Muscle of leg (tissue), 11 donors: ENCODE data around the gene RERE. TPM values are rescaled to one million over a fixed set of nuclear protein-coding genes. Genes with fewer than 3 reads are reported as not detected.

Experiments used
- DNase-seq: peaks from one replicate; pipeline ENCODE4 v3.0.0; 2013
- H3K27ac ChIP-seq: one replicate; pipeline ENCODE4 v1.5.1; 2013; ENCODE audit warnings: mild to moderate bottlenecking, low read length, control low read depth
- H3K27me3 ChIP-seq: one replicate; pipeline ENCODE4 v1.6.1; 2013; ENCODE audit warnings: low read length; ENCODE audit not compliant: control insufficient read depth, insufficient read depth
- H3K36me3 ChIP-seq: one replicate; pipeline ENCODE4 v1.6.1; 2013; ENCODE audit warnings: low read length; ENCODE audit not compliant: control insufficient read depth, insufficient read depth
- H3K4me1 ChIP-seq: one replicate; pipeline ENCODE4 v1.6.1; 2013; ENCODE audit warnings: low read length; ENCODE audit not compliant: control insufficient read depth, insufficient read depth
- H3K4me3 ChIP-seq: one replicate; pipeline ENCODE4 v1.5.1; 2013; ENCODE audit warnings: low read length, control low read depth
- H3K9me3 ChIP-seq: replicated peaks from 2 replicates; pipeline ENCODE4 v1.6.1; 2013; ENCODE audit warnings: low read depth, low read length; ENCODE audit not compliant: control insufficient read depth
- WGBS: methylation state at CpG from one replicate; pipeline ENCODE4 v1.1.5; 2013; ENCODE audit warnings: missing lambda C conversion rate; ENCODE audit not compliant: insufficient coverage; 5-methylcytosine and 5-hydroxymethylcytosine counted together
- polyA plus RNA-seq, 8 donors: library from polyadenylated mRNA; unstranded; fragments of 120-200 nt; gene quantifications; one replicate each; pipeline versions ENCODE4 v1.2.1 to v1.2.3, GENCODE V29; 2013; ENCODE audit warnings: inconsistent platforms in 1 of 8, low replicate concordance in 1 of 8; ENCODE audit not compliant: insufficient read length in 8 of 8, insufficient read depth in 1 of 8
- total RNA-seq: library from RNA; stranded (reverse); fragments of 120-200 nt; gene quantifications from one replicate; pipeline ENCODE4 v1.2.4, GENCODE V29; 2013

Gene RERE
- total and polyA plus RNA-seq, 9 donors, result 63.7 to 102 (median 82.8) TPM

DNA sequence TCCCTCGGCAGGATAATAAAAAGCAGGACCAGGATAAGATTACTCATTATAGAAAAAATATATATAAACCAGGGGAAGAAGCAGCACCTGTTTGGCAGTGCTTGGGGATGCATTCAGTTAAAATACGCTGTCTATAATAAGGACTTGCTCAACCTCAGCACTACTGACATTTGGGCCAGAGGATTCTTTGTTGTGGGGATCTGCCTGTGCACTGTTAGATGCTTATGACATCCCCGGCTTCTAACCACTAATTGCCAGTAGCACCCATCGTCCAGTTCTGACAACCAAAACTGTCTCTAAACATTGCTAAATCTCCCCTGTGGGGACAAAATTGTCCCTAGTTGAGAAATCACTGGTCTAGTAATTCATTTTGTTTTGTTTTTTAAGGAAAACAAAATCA lies 257.4 kb downstream of the RERE start:
- Histone ChIP-seq H3K36me3 (peaks cover 2% of the 10 kb centered on the region), H3K27me3 (no peaks in the 10 kb centered on the region), H3K27ac (no peak overlapping the region), H3K4me3 (no peak overlapping the region), H3K4me1 (no peaks in the 10 kb centered on the region), H3K9me3 (no peaks in the 10 kb centered on the region)
- WGBS, result no CpG with 5 or more reads among the region's 4 CpGs
- no peak for DNase-seq

DNA sequence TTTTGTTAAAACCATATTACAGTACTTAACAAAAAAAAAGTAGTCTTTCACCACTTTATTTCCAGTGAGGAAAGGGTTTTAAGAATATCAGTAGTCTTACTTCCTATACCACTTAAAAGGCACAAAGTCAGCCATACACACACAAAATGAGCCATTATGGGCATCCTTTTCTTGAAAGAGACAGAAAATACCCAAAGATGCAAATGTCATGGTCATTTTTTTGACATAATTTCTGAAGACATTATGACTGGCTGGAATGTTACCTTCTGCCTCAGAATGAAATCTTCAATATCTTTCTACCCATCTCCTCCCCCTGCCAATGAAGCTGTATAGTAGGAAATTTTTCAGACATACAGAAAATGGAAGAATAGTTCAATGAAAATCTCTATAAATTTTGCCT lies 261.9 kb downstream of the RERE start:
- Histone ChIP-seq H3K4me3 (no peak overlapping the region), H3K27me3 (no peaks in the 10 kb centered on the region), H3K27ac (no peak overlapping the region), H3K36me3 (peaks cover 14% of the 10 kb centered on the region), H3K4me1 (no peaks in the 10 kb centered on the region), H3K9me3 (no peaks in the 10 kb centered on the region)
- no peak for DNase-seq

DNA sequence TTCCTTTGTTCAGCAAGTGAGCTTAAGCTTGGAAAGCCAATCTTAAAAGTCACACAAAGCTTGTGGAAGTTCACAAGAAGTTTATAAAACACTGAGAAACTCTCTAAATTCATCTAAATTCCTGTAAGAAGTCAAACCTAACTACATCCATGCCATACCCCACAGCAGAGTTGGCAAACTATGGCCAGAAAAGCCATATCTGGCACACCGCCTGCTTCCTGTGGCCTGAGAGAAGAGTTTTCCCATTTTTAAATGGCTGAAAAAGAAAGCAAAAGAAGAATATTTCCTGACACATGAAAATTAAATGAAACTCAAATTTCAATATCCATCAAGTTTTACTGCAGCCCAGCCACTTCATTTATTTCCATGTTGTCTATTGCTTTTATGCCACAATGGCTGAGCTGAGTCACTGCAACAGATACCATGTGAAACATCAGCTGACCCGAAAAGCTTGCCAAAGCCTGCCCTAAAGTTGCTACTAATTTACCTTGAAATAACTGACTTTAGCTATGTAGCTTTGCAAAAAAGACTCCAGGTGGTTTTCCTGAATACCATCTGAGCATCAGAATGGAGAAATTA lies 262.4 kb downstream of the RERE start:
- Histone ChIP-seq H3K4me1 (no peaks in the 10 kb centered on the region), H3K27ac (no peak overlapping the region), H3K9me3 (no peaks in the 10 kb centered on the region), H3K36me3 (peaks cover 14% of the 10 kb centered on the region), H3K27me3 (no peaks in the 10 kb centered on the region), H3K4me3 (no peak overlapping the region)
- DNase-seq, result peak; percentile 13
- WGBS, result no CpG with 5 or more reads among the region's 2 CpGs

DNA sequence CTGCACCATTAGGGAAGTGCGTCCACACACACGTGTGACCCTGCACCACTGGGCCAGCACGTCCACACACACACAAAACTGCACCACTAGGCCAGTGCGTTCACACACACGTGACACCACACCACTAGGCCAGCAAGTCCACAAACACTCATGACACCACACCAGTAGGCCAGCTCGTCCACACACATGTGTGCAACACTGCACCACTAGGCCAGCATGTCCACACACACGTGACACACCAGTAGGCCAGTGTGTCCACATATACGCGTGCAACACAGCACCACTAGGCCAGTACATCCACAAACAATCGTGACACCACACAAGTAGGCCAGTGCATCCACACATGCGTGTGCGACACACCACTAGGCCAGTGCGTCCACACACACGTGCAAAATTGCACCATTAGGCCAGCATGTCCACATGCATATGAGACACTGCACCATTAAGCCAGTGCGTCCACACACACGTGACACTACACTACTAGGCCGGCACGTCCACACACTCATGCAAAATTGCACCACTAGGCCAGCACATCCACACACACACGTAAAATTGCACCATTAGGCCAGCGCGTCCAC lies 264.5 kb downstream of the RERE start:
- no peak for DNase-seq
- 86% methylated on average over 20 of the region's 21 CpGs for WGBS
- no peaks in the 10 kb centered on the region for H3K27me3 ChIP-seq
- H3K4me3 ChIP-seq, result no peak overlapping the region
- peaks cover 14% of the 10 kb centered on the region for H3K36me3 ChIP-seq
- no peak overlapping the region for H3K27ac ChIP-seq
- no peaks in the 10 kb centered on the region for H3K4me1 ChIP-seq
- no peaks in the 10 kb centered on the region for H3K9me3 ChIP-seq

DNA sequence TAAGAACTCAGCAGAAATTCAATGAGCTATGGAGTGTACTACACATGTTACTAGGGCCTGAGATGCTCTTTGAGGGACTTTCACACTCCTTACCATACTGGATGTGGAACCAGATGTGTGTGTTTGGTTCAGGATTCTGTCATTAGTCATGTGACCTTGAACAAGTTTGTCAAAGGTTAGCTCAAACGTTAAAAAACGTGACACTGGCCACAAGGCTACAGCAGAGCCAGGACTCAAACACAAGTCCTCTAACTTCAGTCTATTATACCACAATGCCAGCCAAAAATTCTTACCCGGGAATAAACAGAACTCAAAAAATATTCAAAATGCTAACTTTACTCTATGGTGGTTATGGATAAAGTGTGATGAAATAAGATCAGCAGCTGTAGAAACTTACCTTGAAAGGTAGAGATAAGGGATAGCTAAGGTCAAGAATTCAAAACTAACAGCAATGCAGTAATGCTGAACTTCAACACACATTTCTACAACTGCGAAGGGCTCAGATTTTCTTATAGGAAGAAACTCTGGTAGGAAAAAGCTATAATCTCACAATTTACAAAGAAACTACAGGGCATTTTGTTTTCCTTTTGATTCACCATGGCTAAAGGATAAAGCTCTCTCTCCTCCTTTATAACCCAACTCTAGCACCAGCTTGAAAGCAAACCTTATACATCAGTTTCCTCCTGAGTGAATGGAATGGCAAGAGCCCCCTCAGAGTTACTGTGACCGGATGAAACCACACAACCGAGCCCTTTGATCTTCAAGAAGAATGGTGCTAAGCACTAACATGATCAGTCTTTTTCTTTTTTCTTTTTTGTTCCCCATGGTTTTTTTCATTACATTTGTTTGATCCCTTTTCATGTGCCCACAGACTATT lies 265.6 kb downstream of the RERE start:
- DNase-seq, result no peak
- no peaks in the 10 kb centered on the region for H3K9me3 ChIP-seq

DNA sequence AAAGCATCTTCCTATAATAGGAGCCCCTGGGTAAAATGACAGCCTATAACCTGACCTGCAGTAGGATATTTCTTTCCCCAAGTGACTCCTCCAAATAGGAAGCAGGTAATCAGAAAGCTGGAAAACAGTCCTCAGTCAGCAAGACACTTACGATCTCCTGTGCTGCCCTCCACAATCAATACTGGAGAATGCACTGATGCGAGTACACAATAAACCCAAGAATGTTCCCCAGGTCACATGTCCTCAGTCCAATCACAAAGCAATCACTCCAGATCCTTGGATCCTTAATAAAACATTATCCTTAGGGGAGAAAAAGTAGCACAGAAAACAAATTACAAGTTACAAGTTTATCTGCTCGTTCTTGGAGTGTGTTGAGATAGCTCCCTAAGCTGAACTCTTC lies 266.4 kb downstream of the RERE start:
- 82% methylated on average over 2 of the region's 3 CpGs for WGBS
- Histone ChIP-seq H3K4me1 (no peaks in the 10 kb centered on the region), H3K4me3 (no peak overlapping the region), H3K27me3 (no peaks in the 10 kb centered on the region), H3K9me3 (no peaks in the 10 kb centered on the region), H3K36me3 (peaks cover 14% of the 10 kb centered on the region), H3K27ac (no peak overlapping the region)
- DNase-seq, result no peak

More for the DNA sequence above, 265.6 kb downstream of the RERE start:
- no peaks in the 10 kb centered on the region for H3K4me1 ChIP-seq
- WGBS, result 80% methylated on average over 1 of the region's 6 CpGs
- no peak overlapping the region for H3K4me3 ChIP-seq
- H3K27ac ChIP-seq, result no peak overlapping the region
- peaks cover 14% of the 10 kb centered on the region for H3K36me3 ChIP-seq
- no peaks in the 10 kb centered on the region for H3K27me3 ChIP-seq

DNA sequence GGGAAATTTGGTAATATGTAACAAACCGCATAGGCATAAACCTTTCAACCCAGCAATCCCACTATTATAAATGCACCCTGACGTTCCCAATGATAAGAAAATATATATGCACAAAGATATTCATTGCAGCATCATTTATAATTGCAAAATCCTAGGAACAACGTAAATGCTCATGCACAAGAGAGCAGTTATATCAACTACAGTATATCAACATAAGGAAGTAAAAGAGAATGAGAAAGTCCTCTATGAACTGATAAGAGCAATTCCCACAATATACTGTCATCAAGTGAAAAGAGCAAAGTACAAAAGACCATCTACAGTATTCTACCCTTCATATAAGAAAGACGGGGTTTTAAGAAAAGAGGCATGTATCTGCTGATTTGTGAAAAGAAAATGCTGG lies 269.6 kb downstream of the RERE start:
- Histone ChIP-seq H3K4me1 (no peaks in the 10 kb centered on the region), H3K27me3 (no peaks in the 10 kb centered on the region), H3K27ac (no peak overlapping the region), H3K36me3 (peaks cover 9% of the 10 kb centered on the region), H3K4me3 (no peak overlapping the region), H3K9me3 (peaks cover 4% of the 10 kb centered on the region)
- no CpG with 5 or more reads among the region's 4 CpGs for WGBS
- no peak for DNase-seq

DNA sequence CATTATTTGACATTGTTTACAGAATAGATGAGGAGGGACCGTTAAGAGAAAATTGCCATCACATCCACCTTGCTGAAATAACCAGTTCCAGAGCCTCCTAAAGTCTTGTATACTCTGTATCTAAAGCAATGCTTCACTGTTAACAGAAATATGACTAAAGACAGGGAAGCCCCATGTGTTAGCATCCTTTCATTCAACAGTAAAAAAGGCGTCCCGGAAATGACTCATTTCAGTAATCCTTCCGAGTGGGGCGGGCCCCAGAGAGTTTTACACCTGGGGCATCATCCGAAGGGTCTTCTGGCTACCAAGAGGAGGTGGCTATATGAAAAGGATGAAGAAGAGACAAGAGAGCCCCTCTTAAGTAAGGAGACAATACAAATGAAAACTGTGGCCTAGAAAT lies 272.4 kb downstream of the RERE start:
- Histone ChIP-seq H3K4me1 (no peaks in the 10 kb centered on the region), H3K4me3 (no peak overlapping the region), H3K9me3 (peaks cover 4% of the 10 kb centered on the region), H3K27me3 (no peaks in the 10 kb centered on the region), H3K27ac (no peak overlapping the region), H3K36me3 (peaks cover 7% of the 10 kb centered on the region)
- WGBS, result no CpG with 5 or more reads among the region's 6 CpGs
- DNase-seq, result no peak

DNA sequence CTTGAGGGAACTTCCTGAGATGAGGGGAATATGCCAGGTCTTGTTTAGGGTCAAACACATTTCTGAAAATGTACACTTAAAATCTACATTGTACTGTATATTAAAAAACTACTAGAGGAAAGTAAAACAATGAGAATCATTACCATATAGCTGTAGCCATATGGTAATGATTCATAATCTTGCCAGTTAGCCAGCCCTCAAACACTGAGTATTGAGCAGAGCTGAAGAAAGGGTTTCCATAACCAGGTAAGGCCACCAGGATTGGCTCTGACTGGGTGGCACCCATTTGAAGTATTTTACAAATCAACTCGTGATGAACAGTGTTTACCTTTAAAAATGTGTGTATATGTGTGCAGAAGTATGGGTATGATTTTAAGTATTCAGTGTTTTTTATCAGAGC lies 272.8 kb downstream of the RERE start:
- Histone ChIP-seq H3K36me3 (peaks cover 8% of the 10 kb centered on the region), H3K27me3 (no peaks in the 10 kb centered on the region), H3K27ac (no peak overlapping the region), H3K4me1 (no peaks in the 10 kb centered on the region), H3K9me3 (peaks cover 4% of the 10 kb centered on the region), H3K4me3 (no peak overlapping the region)
- no peak for DNase-seq
- WGBS, result 100% methylated on average over 1 of the region's 1 CpG

DNA sequence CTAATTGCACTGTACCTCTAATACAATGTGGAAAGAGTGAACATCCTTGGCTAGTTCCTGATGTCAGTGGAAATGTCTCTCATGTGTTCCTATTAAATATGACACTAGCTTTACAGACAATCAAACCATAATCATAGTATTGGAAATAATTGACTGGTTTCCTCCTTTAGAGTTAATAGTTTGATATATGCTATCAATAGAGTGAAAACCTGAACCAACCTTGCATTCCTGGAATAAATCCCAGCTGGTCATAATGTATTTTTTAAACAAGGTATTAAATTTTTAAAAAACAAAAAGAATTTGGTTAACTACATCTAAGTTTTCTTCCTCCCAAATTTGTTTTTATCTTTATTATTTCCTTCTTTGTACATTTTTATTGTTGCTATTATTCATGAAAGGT lies 273.5 kb downstream of the RERE start:
- no peak for DNase-seq
- Histone ChIP-seq H3K27ac (no peak overlapping the region), H3K36me3 (peaks cover 10% of the 10 kb centered on the region), H3K4me3 (no peak overlapping the region), H3K9me3 (peaks cover 4% of the 10 kb centered on the region), H3K27me3 (no peaks in the 10 kb centered on the region), H3K4me1 (no peaks in the 10 kb centered on the region)
